ENCODE data around the gene SSU72.

GRCh38 chr1:1614204-1614953 is 39.7 kb upstream of the SSU72 start:
- no peak for TF ChIP-seq GATA3 (IDR thresholded peaks at IDR 0.05; ENCODE audit: low read depth, low read length)
- TF ChIP-seq GATA2 (IDR thresholded peaks at IDR 0.05; ENCODE audit: low read depth, low read length) = no peak

Data from SH-SY5Y (cell line).